GM23248 (cell line): ENCODE results near the gene MS4A10. TPM values are rescaled to one million over a fixed set of nuclear protein-coding genes. Genes with fewer than 3 reads are reported as not detected.

ENCODE experiments used
- DNase-seq: peaks from one replicate; pipeline ENCODE4 v3.0.0-alpha.2; 2015
- H2AFZ ChIP-seq: fragments of 200-600 bp; sonication (generic); 2 replicates; pipeline ENCODE4 v1.6.1; 2016; ENCODE audit warnings: antibody characterized with exemption
- H3F3A ChIP-seq: fragments of 200-600 bp; sonication (generic); 2 replicates; pipeline ENCODE4 v1.6.1; 2016; ENCODE audit warnings: mild to moderate bottlenecking, antibody characterized with exemption, mixed run types; ENCODE audit not compliant: insufficient read depth
- H3K27ac ChIP-seq: fragments of 200-600 bp; sonication (generic); 2 replicates; pipeline ENCODE4 v1.5.1; 2016; ENCODE audit warnings: mild to moderate bottlenecking
- H3K27me3 ChIP-seq: fragments of 200-600 bp; sonication (generic); replicated peaks from 2 replicates; pipeline ENCODE4 v1.6.1; 2016; ENCODE audit warnings: mild to moderate bottlenecking; ENCODE audit not compliant: insufficient read depth
- H3K36me3 ChIP-seq: fragments of 200-600 bp; sonication (generic); 2 replicates; pipeline ENCODE4 v1.6.1; 2016; ENCODE audit warnings: low read depth, mild to moderate bottlenecking
- H3K4me1 ChIP-seq: fragments of 200-600 bp; sonication (generic); 2 replicates; pipeline ENCODE4 v1.6.1; 2016; ENCODE audit warnings: mild to moderate bottlenecking; ENCODE audit not compliant: insufficient read depth
- H3K4me2 ChIP-seq: fragments of 200-600 bp; sonication (generic); one replicate; pipeline ENCODE4 v1.6.1; 2016; ENCODE audit warnings: mild to moderate bottlenecking; ENCODE audit not compliant: unreplicated experiment
- H3K4me3 ChIP-seq: fragments of 200-600 bp; sonication (generic); 2 replicates; pipeline ENCODE4 v1.5.1; 2016; ENCODE audit warnings: mild to moderate bottlenecking
- H3K79me2 ChIP-seq: fragments of 200-600 bp; sonication (generic); 2 replicates; pipeline ENCODE4 v1.6.1; 2016; ENCODE audit warnings: mild to moderate bottlenecking; ENCODE audit not compliant: insufficient read depth
- H3K9ac ChIP-seq: fragments of 200-600 bp; sonication (generic); 2 replicates; pipeline ENCODE4 v1.6.1; 2016; ENCODE audit warnings: mild to moderate bottlenecking
- H3K9me2 ChIP-seq: fragments of 200-600 bp; sonication (generic); 2 replicates; pipeline ENCODE4 v1.6.1; 2016; ENCODE audit warnings: mixed run types, mild to moderate bottlenecking, moderate library complexity; ENCODE audit not compliant: insufficient read depth
- H3K9me3 ChIP-seq: fragments of 200-600 bp; sonication (generic); one replicate; pipeline ENCODE4 v1.6.1; 2017; ENCODE audit warnings: low read depth
- H4K20me1 ChIP-seq: fragments of 200-600 bp; sonication (generic); 2 replicates; pipeline ENCODE4 v1.6.0; 2016; ENCODE audit not compliant: insufficient read depth
- EZH2 ChIP-seq: fragments of 200-600 bp; sonication (generic); IDR thresholded peaks from 2 replicates; pipeline ENCODE4 v1.6.1; 2018; ENCODE audit warnings: antibody characterized with exemption, mild to moderate bottlenecking; ENCODE audit not compliant: insufficient read depth, poor library complexity, severe bottlenecking
- EZH2phosphoT487 ChIP-seq: fragments of 200-600 bp; sonication (generic); IDR thresholded peaks from 2 replicates; pipeline ENCODE4 v1.6.1; 2018; ENCODE audit warnings: antibody characterized with exemption, moderate library complexity, mild to moderate bottlenecking, low read depth; ENCODE audit not compliant: insufficient read depth
- WGBS, 2 experiments: methylation state at CpG; one replicate each; pipeline ENCODE4 v1.1.6; 2015 to 2017; ENCODE audit warnings: low lambda C conversion rate in 2 of 2, low coverage in 1 of 2; ENCODE audit errors: missing lambda C conversion rate in 2 of 2; 5-methylcytosine and 5-hydroxymethylcytosine counted together
- in situ Hi-C: fragments of 300-500 bp; cut with MboI; formaldehyde crosslinking; loops from 2 replicates; pipeline ENCODE4 v1.15.0; 2020
- polyA plus RNA-seq: library from polyadenylated mRNA; unstranded; fragments of >200 nt; fragmentation: Nextera tagmentation; extraction: Ambion mirVana; gene quantifications from 2 replicates; pipeline ENCODE4 v1.2.1, GENCODE V29; 2016
- total RNA-seq: library from RNA; depleted of rRNA; stranded (reverse); fragments of >200 nt; shearing (Covaris generic); gene quantifications from 2 replicates; pipeline ENCODE4 v1.2.3, GENCODE V29; 2014

Gene MS4A10
- total and polyA plus RNA-seq, 2 experiments from 2014 or later = not detected

GRCh38 chr11:60744114-60744513 is 41.0 kb upstream of the MS4A10 start:
- Histone ChIP-seq H3K9ac (no peak overlapping the region), H3F3A (no peaks in the 10 kb centered on the region), H2AFZ (no peak overlapping the region), H3K36me3 (no peaks in the 10 kb centered on the region), H3K9me2 (no peaks in the 10 kb centered on the region), H3K27me3 (no peaks in the 10 kb centered on the region; the same call in 1 of the 2 replicates), H3K4me1 (no peaks in the 10 kb centered on the region), H3K4me2 (no peak overlapping the region), H3K27ac (no peak overlapping the region), H3K9me3 (no peaks in the 10 kb centered on the region), H3K79me2 (no peaks in the 10 kb centered on the region), H4K20me1 (no peaks in the 10 kb centered on the region), H3K4me3 (no peak overlapping the region)
- WGBS, 2 experiments = 29 to 33% methylated on average over 5 of the region's 5 CpGs
- in situ Hi-C loops = no loop called here
- TF ChIP-seq EZH2 (no peak), EZH2phosphoT487 (no peak)
- DNase-seq = no peak

DNA sequence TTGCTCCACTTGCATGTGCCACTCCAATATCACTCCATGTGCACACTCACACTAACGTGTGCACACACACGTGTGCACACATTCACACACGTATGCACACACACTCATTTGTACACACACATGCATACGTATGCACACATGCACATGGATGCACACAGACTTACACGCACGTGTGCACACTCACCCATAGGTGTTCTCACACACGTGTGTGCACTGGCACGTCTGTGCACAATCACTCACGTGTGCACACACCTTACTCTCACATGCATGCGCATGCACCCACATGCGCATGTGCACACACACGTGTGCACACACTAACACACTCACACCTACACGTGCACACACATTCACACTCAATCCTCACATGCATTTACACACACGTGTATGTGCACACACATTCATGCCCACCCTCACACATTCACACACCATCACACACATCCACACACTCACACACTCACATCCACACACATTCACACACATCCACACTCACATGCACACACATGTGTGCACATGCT is 37.7 kb upstream of the MS4A10 start:
- Histone ChIP-seq H3K9me2 (no peaks in the 10 kb centered on the region), H3K9ac (no peak overlapping the region)
- WGBS, 2 experiments = 52% methylated on average over 14 of the region's 14 CpGs

DNA sequence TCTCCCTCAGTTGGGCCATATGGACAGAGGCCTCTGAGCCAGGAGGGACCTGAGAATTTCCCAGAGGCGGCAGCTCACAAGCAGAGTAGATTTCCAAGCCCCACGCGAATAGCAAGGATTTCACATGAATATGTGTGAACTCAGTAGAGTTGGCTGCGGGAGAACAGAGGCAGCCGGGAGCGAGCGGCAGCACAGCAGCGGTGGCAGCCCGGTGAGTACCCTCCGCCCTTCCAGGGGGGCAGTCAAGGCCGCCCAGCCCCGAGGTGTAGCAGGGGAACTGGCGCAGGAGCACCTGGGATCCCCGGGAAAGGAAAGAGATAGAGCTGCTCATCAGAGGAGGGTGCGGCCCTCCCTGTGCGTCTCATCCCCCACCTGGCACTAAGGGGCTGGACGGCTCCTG is 36.9 kb upstream of the MS4A10 start:
- no peaks in the 10 kb centered on the region for H3K4me1 ChIP-seq
- no peaks in the 10 kb centered on the region for H3K9me3 ChIP-seq
- in situ Hi-C loops = no loop called here
- H2AFZ ChIP-seq = no peak overlapping the region
- no peak overlapping the region for H3K27ac ChIP-seq
- H3K79me2 ChIP-seq = no peaks in the 10 kb centered on the region
- WGBS, 2 experiments = 64 to 65% methylated on average over 17 of the region's 17 CpGs
- H3K27me3 ChIP-seq = peaks cover 4% of the 10 kb centered on the region; the same call in 1 of the 2 replicates
- no peak for DNase-seq
- H3K4me3 ChIP-seq = no peak overlapping the region
- no peaks in the 10 kb centered on the region for H3K36me3 ChIP-seq
- no peaks in the 10 kb centered on the region for H4K20me1 ChIP-seq
- TF ChIP-seq EZH2phosphoT487 (no peak), EZH2 (no peak)
- no peaks in the 10 kb centered on the region for H3F3A ChIP-seq
- no peaks in the 10 kb centered on the region for H3K9me2 ChIP-seq
- no peak overlapping the region for H3K4me2 ChIP-seq
- H3K9ac ChIP-seq = no peak overlapping the region

More for the DNA sequence above, 37.7 kb upstream of the MS4A10 start:
- H3K4me1 ChIP-seq = no peaks in the 10 kb centered on the region
- in situ Hi-C loops = no loop called here
- TF ChIP-seq EZH2 (no peak), EZH2phosphoT487 (no peak)
- DNase-seq = no peak
- no peaks in the 10 kb centered on the region for H4K20me1 ChIP-seq
- H3K36me3 ChIP-seq = no peaks in the 10 kb centered on the region
- no peak overlapping the region for H3K27ac ChIP-seq
- no peaks in the 10 kb centered on the region for H3K79me2 ChIP-seq
- H2AFZ ChIP-seq = no peak overlapping the region
- peaks cover 4% of the 10 kb centered on the region; the same call in 1 of the 2 replicates for H3K27me3 ChIP-seq
- no peak overlapping the region for H3K4me2 ChIP-seq
- H3K9me3 ChIP-seq = no peaks in the 10 kb centered on the region
- H3F3A ChIP-seq = no peaks in the 10 kb centered on the region
- no peak overlapping the region for H3K4me3 ChIP-seq

DNA sequence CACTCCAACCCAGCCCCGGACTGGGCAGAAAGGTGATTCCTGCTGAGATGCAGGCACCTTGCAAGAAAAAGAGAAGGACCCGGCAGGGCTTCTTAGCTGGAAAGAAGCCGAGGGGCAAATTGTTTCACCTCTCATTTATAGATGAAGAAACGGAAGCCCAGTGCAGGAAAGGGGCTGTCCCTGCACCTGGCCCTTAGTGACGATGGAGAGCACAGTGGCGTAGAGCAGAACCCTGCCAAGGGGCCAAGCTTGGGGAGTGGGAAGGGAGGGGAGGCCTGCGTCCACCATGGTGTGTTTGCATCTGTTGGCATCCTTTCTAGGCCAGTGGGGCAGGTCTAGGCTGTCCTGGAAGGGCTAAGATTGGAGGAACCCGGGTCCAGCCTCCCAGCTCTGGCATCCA is 36.3 kb upstream of the MS4A10 start:
- no peak for TF ChIP-seq EZH2phosphoT487
- TF ChIP-seq EZH2 = no peak
- Histone ChIP-seq H3K9me3 (no peaks in the 10 kb centered on the region), H3K36me3 (no peaks in the 10 kb centered on the region), H4K20me1 (no peaks in the 10 kb centered on the region), H3K4me3 (no peak overlapping the region), H3K9me2 (no peaks in the 10 kb centered on the region), H3K9ac (no peak overlapping the region), H3K4me2 (no peak overlapping the region), H3K27me3 (peaks cover 4% of the 10 kb centered on the region), H3K4me1 (no peaks in the 10 kb centered on the region), H3F3A (no peaks in the 10 kb centered on the region), H3K79me2 (no peaks in the 10 kb centered on the region), H2AFZ (no peak overlapping the region), H3K27ac (no peak overlapping the region)
- DNase-seq = no peak
- in situ Hi-C loops = no loop called here
- WGBS, 2 experiments = 36 to 39% methylated on average over 8 of the region's 8 CpGs

DNA sequence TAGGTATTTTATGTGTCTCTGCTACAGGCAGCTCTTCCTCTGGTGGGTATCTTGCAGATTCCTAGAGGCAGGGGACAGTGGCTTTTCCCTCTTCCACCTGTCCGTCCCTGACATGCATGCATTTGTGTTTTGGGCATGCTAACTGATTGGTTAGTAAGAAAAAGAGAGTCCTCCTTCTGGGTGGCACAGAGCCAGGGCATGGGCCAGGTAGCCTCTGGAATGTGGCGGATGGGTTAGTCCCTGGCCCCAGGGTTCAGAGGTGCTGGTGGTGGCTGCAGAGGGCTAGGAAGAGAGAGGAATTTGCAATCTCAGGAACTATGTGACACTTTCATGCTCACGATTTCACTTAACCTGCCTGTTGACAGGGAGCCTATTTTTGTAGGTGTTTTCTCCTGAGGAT is 34.2 kb upstream of the MS4A10 start:
- Histone ChIP-seq H3K79me2 (no peaks in the 10 kb centered on the region), H3K27ac (no peak overlapping the region), H3K4me3 (no peak overlapping the region), H3K36me3 (no peaks in the 10 kb centered on the region), H3K27me3 (peaks cover 6% of the 10 kb centered on the region), H4K20me1 (no peaks in the 10 kb centered on the region), H3K9me2 (no peaks in the 10 kb centered on the region), H3K9me3 (no peaks in the 10 kb centered on the region), H3K9ac (no peak overlapping the region), H3K4me2 (no peak overlapping the region), H2AFZ (no peak overlapping the region), H3F3A (no peaks in the 10 kb centered on the region), H3K4me1 (no peaks in the 10 kb centered on the region)
- in situ Hi-C loops = no loop called here
- DNase-seq = no peak
- WGBS, 2 experiments = 19 to 23% methylated on average over 3 of the region's 3 CpGs
- TF ChIP-seq EZH2 (no peak), EZH2phosphoT487 (no peak)
